T-helper 9 cell (primary cell): ENCODE results near the gene TFAP2A.

Experiments used
- DNase-seq: peaks from one replicate; pipeline ENCODE4 v3.0.0-alpha.2; 2020

Gene TFAP2A

DNA sequence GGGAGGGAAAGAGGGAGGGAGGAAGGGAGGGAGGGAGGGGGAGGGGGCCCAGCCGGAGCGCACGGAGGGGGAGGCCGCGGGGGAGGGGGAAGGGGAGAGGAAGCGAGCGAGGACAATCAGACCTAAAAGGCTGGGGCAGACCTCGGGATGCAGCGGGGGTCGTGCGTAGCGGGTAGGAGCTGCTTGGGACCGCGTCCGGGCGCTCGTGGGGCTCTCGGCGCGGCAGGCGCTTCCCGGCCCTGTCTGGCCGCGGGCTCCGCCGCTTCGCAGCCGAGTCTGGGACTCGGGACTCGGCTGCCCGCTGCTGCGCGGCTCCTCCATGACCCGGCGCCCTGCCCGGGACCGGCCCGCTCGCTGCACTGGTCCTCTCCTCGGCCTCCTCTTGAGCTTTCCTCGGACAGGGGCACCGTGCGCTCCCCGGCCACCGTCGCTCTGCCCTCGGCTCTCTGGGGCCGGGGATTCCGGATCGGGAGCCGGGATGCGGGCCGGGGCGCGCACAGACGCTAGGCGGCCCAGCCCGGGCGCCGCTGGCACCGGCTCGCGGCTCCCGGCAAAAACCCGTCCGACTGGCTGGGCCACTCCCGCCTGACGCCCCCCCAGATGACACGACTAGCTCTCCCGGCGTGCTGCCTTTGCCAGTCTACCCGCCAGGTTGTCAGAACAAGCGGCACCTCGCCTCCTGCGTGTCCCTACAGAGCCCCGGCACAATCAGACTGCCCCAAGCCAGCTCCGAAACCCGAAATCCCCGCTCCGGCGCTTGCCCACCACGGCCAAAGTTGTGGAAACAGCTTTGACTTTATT, 2.2 kb downstream of the TFAP2A start:
- no peak for DNase-seq

DNA sequence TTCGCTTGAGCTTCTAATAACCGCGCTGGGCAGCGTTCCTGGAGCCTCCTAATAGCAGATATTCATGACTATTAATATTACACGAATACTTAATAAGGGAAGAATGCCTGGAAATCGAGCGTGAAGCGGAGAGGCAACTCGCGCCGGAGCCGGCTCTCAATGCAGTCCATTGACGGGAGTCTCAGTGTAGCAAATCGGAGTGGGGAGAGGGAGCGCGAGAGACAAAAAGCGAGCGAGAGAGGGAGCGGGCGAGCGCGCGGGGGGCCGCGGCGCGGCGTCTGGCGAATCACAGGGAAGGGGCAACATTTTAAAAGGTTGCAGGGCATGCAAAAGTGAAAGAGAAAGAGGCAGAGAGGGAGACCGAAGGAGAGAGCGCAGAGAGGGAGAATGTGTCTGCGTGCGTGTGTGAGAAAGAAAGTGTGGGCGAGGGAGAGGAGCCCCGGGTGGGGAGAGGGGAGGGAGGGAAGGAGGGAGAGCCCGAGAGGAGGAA, 2.9 kb downstream of the TFAP2A start:
- no peak for DNase-seq

DNA sequence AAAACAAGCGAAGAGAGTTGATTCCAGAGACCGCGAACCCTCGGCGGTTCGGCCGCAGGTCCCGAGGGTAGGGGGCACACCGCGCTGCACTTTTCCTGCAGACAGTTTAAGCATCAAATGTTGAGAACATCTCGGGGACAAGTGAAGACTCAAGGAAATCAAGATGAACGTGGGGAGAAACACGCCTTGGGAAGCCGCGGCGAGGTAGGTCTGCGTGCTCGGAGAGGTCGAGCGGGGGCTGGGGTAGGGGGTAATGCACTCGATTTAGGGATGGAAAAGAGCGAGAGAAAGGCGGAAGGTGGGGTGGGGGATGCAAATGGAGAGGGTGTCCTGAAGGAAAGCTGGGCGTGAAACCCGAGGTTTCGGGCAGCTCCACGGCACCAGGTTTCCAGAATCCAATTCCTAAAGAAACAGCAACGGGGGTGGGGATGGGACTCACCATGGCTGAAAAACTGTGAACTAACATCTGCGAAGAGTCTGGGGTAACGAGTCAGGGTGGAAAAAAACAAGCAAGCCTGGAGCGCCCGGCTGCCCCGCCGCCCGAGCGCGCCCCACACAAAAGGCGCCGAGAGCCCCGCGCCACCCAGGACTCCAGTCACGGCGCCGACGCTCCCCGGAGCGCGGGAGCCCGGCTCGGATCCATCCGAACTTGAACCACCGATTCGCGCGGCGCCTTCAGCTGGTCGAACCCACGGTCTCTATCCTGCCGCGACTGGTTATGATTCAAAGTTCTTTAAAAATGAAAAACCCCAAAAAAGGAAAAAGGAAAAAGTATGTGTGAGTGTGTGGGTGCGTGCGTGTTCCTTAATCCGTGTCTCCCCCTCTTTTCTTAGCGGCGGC, 3.5 kb downstream of the TFAP2A start:
- DNase-seq, result no peak

DNA sequence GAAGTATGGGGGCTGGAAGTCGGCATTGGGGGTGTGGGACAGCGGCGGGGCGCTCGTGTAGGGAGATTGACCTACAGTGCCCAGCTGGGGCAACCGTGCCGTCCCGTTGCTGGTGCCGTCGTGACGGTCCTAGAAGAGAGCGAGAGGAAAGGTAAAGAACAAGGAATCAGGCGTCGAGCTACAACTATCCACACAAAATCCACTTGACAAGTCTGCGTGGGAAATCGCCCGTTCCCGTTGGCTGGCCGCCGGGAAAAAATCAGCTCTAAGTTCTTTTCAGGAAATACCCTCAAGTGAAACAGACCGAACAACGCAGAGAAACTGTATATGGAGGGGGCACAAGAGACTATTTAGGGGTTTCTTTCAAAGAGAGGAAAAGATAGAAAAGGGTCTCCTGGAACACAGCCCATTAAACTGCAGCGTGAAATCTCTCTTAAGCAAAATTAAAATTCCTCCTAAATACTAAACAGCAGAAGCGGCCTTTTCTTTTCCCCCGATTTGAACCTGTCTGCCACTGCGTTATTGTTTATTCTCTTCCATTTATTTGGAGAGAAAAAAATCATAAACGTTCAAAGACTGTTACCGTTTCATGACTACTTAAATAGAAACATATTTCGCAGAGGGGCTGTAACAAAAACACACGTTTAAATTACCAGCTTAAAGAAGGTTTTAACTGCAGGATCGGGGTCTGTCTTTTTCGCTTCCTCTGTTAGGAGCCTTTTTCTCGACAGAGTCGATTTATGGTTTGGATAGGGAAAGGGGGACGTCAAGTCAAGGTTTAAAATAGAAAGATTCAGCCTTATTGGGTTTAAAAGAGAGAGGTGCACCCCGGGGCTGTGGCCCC, 4.4 kb downstream of the TFAP2A start:
- no peak for DNase-seq

DNA sequence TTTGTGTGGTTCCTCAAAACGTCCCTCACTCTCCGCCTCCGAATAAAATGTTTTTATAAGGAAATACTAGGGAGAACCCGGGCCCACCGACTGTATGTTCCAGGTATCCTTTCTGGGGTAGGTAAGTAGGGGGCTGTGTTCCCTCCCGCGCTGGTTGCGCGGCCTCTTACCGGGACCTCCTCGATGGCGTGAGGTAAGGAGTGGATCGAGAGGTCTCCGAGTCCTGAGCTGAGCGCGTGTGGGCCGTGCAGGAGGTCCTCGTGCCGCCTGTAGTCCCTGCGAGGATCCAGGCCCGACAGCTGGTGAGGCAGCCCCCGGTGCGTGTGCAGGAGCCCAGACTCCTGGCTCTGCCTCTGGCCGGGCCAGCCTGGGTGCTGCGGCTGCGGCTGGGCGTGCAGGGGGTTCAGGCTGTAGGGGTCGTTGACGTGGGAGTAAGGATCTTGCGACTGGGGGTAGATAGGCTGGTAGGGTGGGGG, 5.1 kb downstream of the TFAP2A start:
- no peak for DNase-seq

DNA sequence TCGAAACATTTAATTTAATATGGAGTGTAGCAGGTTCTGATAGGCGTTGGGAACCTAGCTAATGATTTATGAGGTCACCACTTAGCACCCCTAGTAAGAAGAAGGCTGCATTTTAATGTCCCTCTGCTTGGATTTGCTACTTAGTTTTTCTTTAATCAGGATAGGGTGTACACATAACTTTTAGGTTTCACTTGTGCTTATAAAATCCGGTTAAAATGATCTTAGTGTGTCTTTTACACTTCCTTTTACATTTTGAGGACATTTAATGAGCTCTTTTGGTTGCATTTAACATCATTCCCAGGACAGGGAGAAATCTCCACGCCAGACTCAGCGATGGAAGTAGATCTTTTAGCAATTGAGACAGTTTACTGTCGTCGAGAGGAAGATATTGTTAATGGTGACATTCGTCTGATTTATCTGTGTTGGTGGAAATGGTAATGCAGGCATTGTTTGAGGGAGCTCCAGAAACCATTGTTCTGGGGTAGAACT, 5.6 kb downstream of the TFAP2A start:
- no peak for DNase-seq

DNA sequence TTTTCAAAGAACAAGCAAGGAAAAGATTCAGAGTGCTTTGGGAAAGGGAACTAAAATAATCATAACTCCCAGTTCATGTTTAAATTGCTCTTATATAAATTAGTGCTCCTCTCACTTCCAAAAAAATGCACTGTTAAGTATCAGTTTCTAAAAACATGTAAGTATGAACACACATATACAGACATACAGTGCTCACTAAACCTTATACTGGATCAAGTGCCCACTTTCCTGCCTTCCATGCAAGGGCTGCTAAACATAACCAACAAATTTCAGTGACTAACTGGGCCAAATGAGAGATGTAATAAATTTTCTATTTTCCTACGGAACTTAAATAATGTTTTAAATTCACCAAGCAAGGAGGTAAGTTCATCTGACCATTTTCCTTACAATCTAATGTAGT, 6.4 kb downstream of the TFAP2A start:
- no peak for DNase-seq

DNA sequence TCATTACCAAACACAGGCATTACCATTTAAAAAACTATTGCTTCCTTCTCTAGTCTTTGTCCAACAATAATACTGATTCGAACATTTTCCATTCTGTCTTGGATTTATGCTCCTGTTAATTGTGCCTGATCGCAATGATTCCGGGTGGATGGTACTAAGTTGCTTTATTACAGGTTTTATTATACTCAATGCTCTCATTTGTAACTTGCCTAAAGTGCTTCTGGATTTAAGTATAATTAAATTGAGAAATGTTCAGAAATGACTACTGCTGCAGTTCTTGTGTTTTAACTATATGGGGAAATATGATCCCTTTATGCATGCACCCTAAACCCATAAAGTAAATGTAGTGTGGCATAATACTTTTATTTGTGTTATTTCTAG, 7.2 kb downstream of the TFAP2A start:
- DNase-seq, result no peak

DNA sequence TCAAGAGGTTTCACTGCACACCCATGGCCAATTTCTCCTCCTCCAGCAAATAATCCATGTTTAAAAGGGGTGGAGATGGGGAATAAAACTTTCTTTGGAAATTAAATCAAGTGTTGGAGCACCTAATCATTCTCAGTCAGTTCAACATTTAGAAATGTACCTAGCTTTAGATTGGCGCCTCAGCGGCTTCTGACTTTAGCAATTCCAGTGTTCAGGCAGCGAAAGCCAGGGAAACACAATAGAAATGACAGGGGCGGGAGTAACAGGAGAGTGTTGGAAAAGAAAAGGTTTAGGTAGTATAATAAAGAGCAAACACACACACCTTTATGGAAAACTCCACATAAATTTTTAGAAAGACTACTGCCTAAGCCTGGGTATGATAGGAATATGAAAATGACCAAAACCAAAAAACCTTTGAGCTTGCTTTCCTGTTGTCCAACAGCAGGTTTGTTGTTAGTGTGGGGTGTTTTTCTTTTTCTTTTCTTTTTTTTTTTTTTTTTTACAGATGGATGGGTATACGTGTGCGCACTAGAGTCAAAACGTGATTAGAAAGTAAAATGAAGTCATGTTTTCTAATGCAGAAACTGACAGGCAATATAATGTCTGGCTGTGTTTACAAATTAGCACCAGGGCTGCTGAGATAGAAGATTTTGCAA, 7.7 kb downstream of the TFAP2A start:
- DNase-seq, result no peak

DNA sequence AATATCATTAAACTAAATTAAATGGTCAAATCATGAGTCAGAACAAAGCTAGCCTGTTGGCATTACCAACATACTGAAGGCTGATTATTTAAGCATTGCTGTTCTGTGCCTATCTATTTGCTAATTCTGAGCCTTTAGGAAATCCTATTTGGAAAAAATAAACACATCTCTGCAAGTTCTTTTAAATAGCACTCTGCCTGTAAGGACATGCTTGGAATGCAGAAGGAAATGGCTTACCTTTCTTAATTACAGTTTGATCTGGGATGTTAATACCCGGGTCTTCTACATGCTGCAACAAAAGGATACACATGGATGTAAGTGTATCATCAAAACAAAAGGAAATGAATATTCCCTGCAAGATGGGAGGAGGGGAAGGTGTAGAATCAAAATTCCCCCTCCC, 8.3 kb downstream of the TFAP2A start:
- DNase-seq, result no peak

DNA sequence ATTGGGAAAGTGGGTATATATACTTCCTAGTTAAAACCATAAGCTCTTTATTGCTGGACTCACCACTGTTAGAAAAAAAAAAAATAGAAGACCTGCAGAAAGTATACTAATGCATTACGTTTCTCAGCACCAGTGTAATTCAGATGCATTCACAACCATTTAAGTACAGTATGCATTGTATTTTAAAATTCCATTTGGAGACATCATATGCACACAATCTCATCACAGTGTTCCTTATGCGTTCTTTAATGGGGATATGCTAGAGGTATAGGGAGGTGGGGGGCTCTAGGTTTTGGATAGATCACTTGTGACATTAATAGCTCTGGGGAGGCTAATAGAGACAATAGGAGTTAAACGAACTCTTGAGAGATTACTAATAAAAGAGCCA, 9.4 kb downstream of the TFAP2A start:
- no peak for DNase-seq

DNA sequence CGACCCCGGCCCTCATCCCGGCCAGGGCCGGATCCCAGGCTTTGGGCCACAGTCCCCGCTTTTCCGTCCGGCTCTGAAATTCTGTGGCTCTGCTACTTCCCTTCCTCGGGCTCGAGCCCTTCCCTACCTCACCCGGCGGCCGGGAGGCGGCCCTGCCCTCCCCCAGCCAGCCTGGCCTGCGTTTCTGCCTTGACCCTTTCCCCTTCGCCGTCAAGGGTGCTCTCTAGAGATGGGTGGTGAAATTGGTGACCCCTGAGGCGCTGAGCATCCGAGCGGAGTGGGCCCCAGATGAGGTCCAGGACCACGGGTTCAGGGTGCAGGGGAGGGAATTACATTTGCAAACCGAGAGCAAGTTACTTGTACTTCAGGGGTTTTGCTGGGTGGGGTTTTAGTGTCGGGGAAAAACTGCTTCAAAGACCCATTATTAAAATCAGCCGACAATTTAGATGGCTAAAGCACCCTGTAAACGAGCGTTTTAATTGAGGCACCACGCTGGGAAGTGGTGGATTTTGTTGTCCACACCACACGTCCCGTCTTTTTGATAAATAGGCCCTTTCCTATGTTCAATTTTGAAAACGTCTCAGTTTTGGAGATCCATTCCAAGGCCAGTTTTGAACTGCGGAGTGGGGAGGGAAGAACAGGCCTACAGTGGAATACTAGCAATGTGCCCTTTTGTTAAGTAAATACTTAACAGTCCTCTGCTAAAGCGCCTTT, 9.9 kb downstream of the TFAP2A start:
- DNase-seq, result no peak

DNA sequence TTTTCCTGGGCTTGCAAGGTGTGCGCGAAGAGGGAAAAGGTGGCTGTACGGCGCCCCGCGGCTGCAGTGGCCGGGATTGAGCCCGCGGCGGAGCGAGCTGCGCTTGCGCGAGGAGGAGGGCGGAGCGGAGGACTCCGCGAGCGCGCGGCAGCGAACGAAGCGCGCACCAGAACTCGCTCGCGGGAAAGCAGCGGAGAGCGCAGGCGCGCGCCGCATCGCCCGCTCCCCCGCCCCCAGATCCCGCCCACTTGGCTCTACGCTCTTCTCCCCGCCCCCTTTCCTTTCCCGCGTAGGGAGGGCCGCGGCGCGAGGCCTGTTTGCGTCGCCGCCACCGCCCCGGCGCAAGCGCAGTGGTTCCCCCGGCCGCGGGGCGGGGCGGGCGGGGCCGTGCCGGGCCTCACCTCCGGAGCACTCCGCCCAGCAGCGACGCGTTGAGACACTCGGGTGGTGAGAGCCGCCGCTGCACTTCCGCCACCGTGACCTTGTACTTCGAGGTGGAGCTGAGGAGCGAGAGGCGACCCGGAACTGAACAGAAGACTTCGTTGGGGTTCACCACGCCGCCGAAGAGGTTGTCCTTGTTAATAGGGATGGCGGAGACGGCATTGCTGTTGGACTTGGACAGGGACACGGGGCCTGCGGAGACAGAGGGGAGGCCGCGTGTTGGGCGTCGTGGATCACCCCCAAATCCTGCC, 10.6 kb downstream of the TFAP2A start:
- DNase-seq, result peak; percentile 68

DNA sequence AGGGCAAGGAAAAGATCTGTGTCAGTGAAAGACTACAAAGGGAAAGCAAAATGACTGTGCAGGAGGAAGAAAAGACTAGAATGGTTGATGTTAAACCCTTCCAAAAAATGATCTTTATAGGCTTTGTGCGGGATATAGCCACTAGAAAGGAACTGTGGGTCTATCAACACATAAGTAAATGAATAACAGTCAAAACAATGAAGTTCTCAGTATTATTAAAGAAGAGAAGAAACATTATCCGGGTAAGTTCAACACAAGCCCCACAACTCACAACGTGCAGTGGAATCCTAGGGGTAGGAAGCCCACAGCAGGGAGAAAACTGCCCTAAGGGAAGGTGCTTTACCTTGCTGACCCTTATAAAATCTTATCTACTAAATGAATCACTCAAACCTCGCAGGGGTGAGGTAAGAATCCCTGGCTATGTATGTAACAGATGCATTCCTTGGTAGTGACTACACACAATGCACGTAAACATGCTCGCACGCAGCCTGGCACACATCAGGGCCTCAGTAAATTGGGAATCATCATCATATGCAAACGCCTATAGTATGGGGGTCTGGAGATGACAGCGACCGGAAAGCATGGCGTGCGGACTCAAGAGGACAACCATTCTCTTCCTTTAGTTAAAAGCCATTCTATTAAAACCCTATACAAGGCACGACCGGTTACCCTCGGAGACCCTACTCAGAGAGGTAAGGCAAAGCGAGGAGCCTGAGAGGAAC, 11.3 kb downstream of the TFAP2A start:
- DNase-seq, result no peak

DNA sequence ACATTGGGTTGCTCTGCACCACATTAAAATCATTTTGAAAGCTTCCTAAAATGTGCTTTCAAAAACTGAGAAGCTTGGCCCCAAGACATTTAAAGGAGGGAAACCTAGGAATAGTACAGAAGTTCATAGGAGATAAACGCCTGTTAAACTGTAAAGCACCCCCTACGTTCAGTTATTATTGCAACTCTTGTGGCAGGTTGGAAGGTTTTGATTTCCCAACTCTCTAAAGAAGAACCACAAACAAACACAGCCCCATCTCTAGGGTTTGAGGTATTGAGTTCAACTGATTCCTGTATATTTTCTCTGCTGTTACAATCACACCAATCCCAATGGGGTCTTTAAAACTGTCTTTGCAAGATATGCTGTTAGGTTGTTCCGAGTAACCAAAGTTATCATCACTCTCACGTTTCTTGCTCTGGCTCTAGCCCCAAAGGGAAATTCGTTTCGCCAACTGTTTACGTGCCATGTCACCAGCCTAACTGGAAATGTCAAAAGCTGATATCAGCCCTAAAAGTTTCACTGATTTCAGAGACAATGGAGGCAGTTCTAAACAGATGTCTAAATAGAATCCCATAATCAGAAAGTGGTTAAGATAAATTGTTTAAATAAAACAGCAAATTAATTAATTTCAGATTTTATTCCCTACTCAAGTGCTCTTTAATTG, 12.1 kb downstream of the TFAP2A start:
- no peak for DNase-seq

DNA sequence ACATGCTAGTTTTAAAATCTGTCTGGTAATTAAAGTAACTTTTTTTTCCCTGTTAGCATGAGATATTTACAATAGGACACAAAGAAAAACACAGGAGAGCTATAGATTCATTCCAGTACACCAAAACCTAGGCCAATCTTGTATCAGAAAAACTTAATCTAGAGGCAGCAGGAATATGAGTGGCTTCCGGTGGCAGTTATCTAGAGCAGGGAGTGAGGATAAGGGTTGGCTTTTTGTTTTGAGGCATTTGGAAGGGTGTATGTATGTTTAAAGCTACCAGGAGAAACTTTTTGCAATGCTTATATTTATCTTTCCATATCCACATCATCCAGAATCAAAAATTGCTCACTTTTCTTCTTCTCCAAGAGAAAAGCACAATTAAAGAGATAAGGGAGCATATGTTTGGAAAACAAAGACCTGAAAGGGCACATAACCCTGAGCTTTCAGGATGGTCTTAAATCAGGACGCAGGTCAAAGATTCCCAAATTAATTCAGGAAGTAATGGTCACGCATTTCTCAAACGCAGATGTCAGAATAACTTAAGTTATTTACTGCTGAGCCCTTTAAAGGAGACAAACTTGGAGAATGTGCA, 13.1 kb downstream of the TFAP2A start:
- no peak for DNase-seq

DNA sequence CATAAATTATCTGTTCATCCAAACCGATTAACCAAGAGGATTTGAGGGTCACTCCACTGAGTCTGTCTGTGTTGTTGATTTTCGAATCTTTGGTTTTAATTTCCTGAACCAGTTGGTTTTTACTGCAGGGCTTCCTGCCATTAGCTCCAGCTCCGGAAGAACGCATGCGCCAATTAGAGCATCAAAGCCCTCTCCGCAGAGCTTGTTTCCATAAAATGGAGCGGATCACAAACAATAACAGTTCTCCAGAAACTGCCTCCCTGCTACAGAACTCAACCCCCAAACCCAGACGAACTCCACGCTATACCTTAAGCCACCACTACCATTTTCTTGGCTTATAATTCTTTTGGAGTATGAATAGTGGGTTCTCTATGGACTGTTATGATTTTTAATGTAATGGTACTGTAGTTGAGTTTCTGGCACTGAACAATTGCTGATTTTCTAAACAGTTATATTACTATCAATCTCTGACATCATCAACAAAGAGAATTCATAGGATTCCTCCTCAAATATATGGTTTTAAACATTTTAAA, 13.8 kb downstream of the TFAP2A start:
- no peak for DNase-seq

DNA sequence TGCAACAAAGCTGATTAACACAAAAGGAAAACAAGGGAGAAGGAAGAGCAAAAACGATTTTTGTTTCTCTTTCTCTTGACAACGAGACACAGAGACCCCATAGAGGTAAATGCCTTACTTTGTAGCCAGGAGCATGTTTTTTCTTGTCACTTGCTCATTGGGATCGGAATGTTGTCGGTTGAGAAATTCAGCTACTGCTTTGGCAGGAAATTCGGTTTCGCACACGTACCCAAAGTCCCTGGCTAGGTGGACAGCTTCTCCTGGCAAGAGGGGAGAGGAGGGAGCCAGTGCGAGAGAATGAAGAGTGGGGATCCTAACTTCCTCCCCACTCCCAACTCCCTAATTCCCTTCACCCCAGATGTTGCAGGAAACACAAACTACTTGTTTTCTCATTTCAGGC, 14.5 kb downstream of the TFAP2A start:
- DNase-seq, result no peak

DNA sequence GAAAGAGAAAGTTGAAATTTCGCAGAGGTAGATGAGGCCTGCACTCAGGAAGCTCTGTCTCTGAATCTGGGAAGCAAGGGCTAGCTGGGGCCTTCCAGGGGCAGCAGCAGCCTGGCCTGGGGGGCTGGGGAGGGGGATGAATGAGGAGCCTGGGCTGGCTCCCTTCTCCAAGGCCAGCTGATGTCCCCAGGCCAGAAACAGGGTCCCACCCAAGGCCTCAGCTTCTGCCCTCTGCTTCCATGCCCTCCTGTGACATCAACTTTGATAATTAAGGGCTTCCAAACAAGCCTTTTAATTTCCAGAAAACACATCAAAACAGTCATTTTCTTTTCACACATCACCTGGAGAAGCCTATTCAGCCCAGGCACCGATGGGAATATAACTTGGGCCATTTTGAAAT, 15.4 kb downstream of the TFAP2A start:
- DNase-seq, result no peak
